GM18870 (cell line): ENCODE measurements around the gene CPEB3.
"Not testable (repeated sequence)": the region's sequence is repeated elsewhere in the genome, so short reads cannot be mapped to it uniquely, and the experiment has no call there.

Experiments
- ATAC-seq: cut with Tn5 transposase; IDR thresholded peaks from one replicate; pipeline ENCODE4 v1.9.1; 2021; ENCODE audit warnings: moderate library complexity; ENCODE audit not compliant: unreplicated experiment

CPEB3 gene

DNA sequence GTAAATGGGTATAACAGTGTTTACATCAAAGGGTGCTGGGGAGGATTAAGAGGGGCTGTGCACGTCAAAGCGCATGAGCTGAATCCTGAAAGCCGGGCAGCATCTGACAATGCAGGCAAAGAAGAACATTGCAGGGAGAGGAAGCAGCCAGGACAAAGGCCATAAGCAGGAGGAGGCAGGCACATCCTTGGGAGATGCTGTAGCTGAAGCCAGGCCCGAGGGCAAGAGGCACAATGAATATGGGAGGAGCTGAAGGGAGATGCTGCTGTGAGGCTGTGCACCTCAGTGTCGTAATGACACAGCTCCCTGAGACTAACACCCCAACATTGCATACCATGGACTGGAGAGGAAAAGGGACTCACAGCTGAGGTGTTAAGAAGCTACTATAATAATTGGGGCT lies 238.1 kb downstream of the CPEB3 start:
- ATAC-seq: no peak

DNA sequence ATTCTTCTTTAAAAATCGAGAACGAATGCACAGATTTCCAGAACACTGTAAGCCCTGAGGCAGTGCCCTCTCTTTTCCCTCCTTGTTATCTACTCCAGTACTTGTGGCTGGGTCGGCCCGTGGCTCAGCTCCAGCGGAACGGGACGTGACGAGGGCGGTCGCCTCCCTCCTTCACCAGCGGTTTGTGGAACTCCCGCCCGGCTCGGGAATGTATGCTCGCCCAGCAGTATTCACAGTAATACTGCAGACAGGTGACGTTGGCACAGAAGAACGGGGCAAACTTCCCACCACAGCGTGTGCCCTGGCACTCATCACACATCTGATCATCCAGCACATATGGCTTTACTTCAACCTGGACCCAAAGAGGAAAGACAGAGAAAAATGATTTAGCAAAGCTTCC lies 238.8 kb downstream of the CPEB3 start:
- no peak for ATAC-seq

GRCh38 chr10:92047215-92047614 lies 243.7 kb downstream of the CPEB3 start:
- ATAC-seq: no peak

DNA sequence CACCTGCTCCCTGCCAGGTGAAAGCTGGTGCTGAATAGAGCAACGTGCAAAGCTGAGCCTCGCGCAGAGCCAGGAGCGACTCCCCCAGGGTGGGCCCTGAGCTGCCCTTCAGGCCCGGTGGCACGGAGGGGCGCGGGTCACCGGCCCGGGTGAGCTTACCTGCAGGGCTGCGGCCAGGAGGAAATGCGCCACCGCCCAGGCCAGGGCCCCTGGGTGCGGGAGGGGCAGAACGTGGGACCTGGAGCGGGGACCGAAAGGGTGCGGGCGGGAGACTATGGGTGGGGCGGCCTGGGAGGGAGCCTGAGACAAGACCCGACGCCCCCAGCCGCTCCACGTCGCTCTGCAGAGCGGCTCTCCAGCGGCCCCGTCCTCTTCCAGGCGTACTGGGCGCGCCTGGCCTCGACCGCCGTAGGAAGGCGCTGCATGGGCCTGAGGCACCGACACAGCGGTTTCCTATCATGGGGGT lies 245.2 kb downstream of the CPEB3 start:
- ATAC-seq: no peak

GRCh38 chr10:92042541-92042940 lies 248.3 kb downstream of the CPEB3 start:
- ATAC-seq: no peak

GRCh38 chr10:92038949-92039348 lies 251.9 kb downstream of the CPEB3 start:
- no peak for ATAC-seq

DNA sequence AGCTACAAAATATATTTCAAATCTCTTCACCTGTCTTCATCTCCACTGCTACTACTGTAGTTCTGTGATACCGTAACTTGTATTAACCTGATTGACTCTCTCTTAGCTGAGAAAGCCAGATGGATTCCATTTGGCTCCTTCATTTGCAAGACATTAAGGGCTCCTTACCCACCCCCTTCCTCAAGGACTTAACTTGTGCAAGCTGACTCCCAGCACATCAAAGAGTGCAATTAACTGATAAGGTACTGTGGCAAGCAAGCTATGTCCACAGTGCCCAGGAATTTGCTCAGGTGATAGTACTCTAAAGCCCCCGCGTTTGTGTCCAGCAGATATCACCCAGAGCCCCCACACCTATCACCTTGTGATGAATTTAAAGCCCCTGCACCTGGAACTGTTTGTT lies 257.8 kb downstream of the CPEB3 start:
- ATAC-seq: not testable (repeated sequence)

DNA sequence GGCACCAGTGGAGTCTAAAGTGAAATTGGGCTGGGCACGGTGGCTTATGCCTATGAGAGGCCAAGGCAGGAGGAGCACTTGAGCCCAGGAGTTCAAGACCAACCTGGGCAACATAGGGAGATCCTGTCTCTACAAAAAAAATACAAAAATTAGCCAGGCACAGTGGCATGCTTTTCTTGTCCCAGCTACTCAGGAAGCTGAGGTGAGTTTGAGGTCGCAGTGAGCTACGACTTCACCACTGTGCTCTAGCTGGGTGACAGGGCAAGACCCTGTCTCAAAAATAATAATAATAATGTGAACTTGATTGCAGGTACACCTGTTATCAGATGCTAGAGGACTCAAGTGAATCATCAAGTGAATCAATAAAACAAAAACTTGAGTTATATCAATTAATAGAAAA lies 259.3 kb downstream of the CPEB3 start:
- ATAC-seq: no peak

- ATAC-seq: no peak
Observed at GRCh38 chr10:92027141-92027540, 263.7 kb downstream of the CPEB3 start.

DNA sequence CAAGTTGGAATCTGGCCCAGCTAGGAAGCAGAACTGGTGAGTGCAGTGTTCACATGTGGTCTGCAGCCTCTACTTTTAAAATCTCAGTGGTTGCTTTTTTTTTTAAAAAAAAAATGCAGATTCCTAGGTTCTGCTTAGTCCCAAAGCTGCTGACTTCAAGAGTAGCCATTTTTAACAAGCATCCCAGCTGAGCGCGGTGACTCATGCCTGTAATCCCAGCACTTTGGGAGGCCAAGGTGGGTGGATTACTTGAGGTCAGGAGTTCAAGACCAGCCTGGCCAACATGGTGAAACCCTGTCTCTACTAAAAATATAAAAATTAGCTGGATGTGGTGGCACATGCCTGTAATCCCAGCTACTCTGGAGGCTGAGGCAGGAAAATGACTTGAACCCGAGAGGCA lies 265.5 kb downstream of the CPEB3 start:
- not testable (repeated sequence) for ATAC-seq

GRCh38 chr10:92024700-92025099 lies 266.2 kb downstream of the CPEB3 start:
- ATAC-seq: no peak

GRCh38 chr10:92014620-92015019 lies 276.3 kb downstream of the CPEB3 start:
- ATAC-seq: no peak

GRCh38 chr10:92011560-92012214 lies 279.2 kb downstream of the CPEB3 start:
- ATAC-seq: no peak

GRCh38 chr10:92010047-92010735 lies 280.7 kb downstream of the CPEB3 start:
- ATAC-seq: no peak

DNA sequence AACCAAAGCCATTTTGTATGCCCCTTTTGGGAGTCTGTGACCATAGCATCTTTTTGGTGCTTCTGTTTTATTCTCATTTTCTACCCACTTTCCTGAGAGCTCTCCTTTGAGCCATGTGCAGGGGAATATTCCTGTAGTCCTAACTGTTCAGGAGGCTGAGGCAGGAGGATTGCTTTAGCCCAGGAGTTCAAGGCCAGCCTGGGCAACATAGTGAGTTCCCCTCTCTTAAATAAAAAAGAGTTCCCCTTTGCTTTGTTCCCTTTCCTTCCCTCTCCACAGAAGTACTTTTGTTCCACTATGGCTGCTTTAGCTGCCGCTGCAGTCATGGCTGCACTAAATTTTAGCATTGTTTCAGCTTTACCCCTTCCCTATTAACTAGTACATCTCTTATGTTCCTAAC lies 281.4 kb downstream of the CPEB3 start:
- ATAC-seq: no peak

DNA sequence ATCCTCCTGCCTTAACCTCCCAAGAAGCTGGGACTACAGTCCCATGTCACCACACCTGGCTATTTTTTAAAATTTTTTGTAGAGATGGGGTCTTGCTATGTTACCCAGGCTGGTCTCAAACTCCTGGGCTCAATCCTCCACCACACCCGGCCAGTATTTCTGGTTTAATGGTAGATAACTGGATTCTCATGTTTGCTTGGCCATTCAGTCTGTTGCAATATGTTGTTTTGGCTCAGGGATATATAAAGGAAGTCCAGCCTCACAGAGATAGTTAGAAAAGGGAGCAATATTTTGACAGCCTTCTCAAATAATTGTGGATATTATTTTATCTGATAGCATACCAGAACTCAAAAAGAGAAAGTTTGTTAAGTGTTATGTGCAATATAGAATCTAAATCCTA lies 284.9 kb downstream of the CPEB3 start:
- ATAC-seq: no peak

DNA sequence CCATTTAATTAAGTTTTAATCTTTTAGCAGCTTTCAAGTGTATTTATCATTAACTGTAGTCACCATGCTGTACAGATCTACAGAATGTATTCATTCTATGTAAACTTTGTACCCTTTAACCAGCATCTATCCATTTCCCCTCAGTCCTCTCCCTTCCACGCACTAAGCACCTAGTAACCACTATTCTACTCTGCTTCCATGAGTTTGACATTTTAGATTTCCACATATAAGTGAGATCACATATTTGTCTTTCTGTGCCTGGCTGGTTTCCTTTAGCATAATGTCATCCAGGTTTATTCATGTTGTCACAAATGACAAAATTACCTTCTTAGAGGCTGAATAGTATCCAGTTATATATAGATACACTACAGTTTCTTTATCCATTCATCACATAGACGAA lies 287.6 kb downstream of the CPEB3 start:
- no peak for ATAC-seq

- no peak for ATAC-seq
Observed at GRCh38 chr10:92001995-92002394, 288.9 kb downstream of the CPEB3 start.

DNA sequence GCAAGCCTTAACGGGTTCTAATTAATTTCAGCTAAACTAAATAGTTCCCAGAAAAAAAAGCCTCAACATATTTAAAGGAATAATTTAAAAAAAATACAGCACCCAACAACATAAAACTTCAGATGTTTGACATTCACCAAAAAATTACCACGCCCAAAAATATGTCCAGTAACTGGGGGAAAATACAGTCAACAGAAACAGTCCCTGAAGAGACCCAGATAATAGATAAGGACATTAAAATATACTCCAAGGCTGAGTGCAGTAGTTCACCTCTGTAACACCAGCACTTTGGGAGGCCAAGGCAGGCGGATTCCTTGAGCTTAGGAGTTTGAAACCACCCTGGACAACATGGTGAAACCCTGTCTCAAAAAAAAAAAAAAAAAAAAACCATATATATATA lies 289.3 kb downstream of the CPEB3 start:
- ATAC-seq: no peak
